Measurements from ENCODE around the gene MACROD2. TPM values are rescaled to one million over a fixed set of nuclear protein-coding genes. Genes with fewer than 3 reads are reported as not detected.

Gene MACROD2
- total RNA-seq, 2 donors from 2014 or later, result 0.94 to 10.4 TPM

GRCh38 chr20:15201602-15202001 lies 1206.3 kb downstream of the MACROD2 start:
- Histone ChIP-seq H3K9me3 (peaks cover 0 to 7% of the 10 kb centered on the region in 2 donors), H3K27ac (no peak overlapping the region), H3K4me3 (no peak overlapping the region), H3K4me1 (no peaks in the 10 kb centered on the region), H3K27me3 (no peaks in the 10 kb centered on the region), H3K36me3 (no peaks in the 10 kb centered on the region)
- no peak for TF ChIP-seq CTCF (IDR thresholded peaks at IDR 0.05)
- no peak for DNase-seq (ENCODE audit: low spot score)

GRCh38 chr20:15204234-15204633 lies 1208.9 kb downstream of the MACROD2 start:
- peaks cover 0 to 16% of the 10 kb centered on the region in 2 donors for H3K9me3 ChIP-seq
- no peaks in the 10 kb centered on the region for H3K4me1 ChIP-seq
- no peak overlapping the region for H3K4me3 ChIP-seq
- H3K27me3 ChIP-seq, result no peaks in the 10 kb centered on the region
- H3K27ac ChIP-seq, result no peak overlapping the region
- DNase-seq (ENCODE audit: low spot score), result no peak
- TF ChIP-seq CTCF (IDR thresholded peaks at IDR 0.05), result no peak
- no peaks in the 10 kb centered on the region for H3K36me3 ChIP-seq

- Histone ChIP-seq H3K4me3 (no peak overlapping the region), H3K9me3 (peaks cover 0 to 16% of the 10 kb centered on the region in 2 donors), H3K27ac (no peak overlapping the region), H3K4me1 (no peaks in the 10 kb centered on the region), H3K36me3 (no peaks in the 10 kb centered on the region), H3K27me3 (no peaks in the 10 kb centered on the region)
- TF ChIP-seq CTCF (IDR thresholded peaks at IDR 0.05), result no peak
- DNase-seq (ENCODE audit: low spot score), result no peak
Observed at GRCh38 chr20:15205028-15205427, 1209.7 kb downstream of the MACROD2 start.

GRCh38 chr20:15205719-15206118 lies 1210.4 kb downstream of the MACROD2 start:
- Histone ChIP-seq H3K4me3 (no peak overlapping the region), H3K4me1 (no peaks in the 10 kb centered on the region), H3K27me3 (no peaks in the 10 kb centered on the region), H3K9me3 (peaks cover 0 to 16% of the 10 kb centered on the region in 2 donors), H3K36me3 (no peaks in the 10 kb centered on the region), H3K27ac (no peak overlapping the region)
- DNase-seq (ENCODE audit: low spot score), result no peak
- no peak for TF ChIP-seq CTCF (IDR thresholded peaks at IDR 0.05)

- H3K27me3 ChIP-seq, result no peaks in the 10 kb centered on the region
- no peaks in the 10 kb centered on the region for H3K36me3 ChIP-seq
- H3K9me3 ChIP-seq, result peaks cover 0 to 9% of the 10 kb centered on the region in 2 donors
- no peak overlapping the region for H3K27ac ChIP-seq
- DNase-seq (ENCODE audit: low spot score), result no peak
- TF ChIP-seq CTCF (IDR thresholded peaks at IDR 0.05), result no peak
- H3K4me1 ChIP-seq, result no peaks in the 10 kb centered on the region
- no peak overlapping the region for H3K4me3 ChIP-seq
Observed at GRCh38 chr20:15209537-15209936, 1214.2 kb downstream of the MACROD2 start.

- Histone ChIP-seq H3K4me3 (no peak overlapping the region), H3K27ac (no peak overlapping the region), H3K36me3 (no peaks in the 10 kb centered on the region), H3K4me1 (no peaks in the 10 kb centered on the region), H3K9me3 (no peaks in the 10 kb centered on the region), H3K27me3 (no peaks in the 10 kb centered on the region)
- no peak for TF ChIP-seq CTCF (IDR thresholded peaks at IDR 0.05)
- DNase-seq (ENCODE audit: low spot score), result no peak
Observed at GRCh38 chr20:15214051-15214450, 1218.7 kb downstream of the MACROD2 start.

Data from right atrium auricular region (tissue), 2 donors.